H1 (cell line): Measurements from ENCODE around the gene BIRC5. TPM values are rescaled to one million over a fixed set of nuclear protein-coding genes. Genes with fewer than 3 reads are reported as not detected.

Source experiments
- CTCF ChIA-PET: fragments of 300-600 bp; sonication (Branson Sonifier 250); formaldehyde crosslinking; loops from one replicate; lab custom pipeline; 2021; ENCODE audit not compliant: partially characterized antibody; lab: Charles Lee
- POLR2A ChIA-PET: fragments of 300-600 bp; sonication (Branson Sonifier 250); formaldehyde crosslinking; loops from one replicate; lab custom pipeline; 2021; ENCODE audit warnings: inconsistent platforms; ENCODE audit not compliant: partially characterized antibody; lab: Charles Lee
- DNase-seq, 2 experiments: peaks; one replicate each; pipeline versions ENCODE4 v3.0.0 to v3.0.0-alpha.2; 2010 to 2022; ENCODE audit warnings: low spot score in 2 of 2, low read depth in 1 of 2, mixed read lengths in 1 of 2
- FAIRE-seq: peaks from 2 replicates; lab custom pipeline; 2011; peaks lifted over from hg19 to GRCh38; lab: Jason Lieb, UNC
- H2AFZ ChIP-seq: 2 replicates; pipeline ENCODE4 v1.8.1; 2012; ENCODE audit warnings: low read length, inconsistent platforms
- H2AK5ac ChIP-seq: 2 replicates; pipeline ENCODE4 v1.6.1; 2013; ENCODE audit warnings: low read depth, low read length
- H2BK120ac ChIP-seq: replicated peaks from 2 replicates; pipeline ENCODE3; 2013; ENCODE audit warnings: low read depth, low read length, inconsistent platforms
- H2BK12ac ChIP-seq: 2 replicates; pipeline ENCODE4 v1.6.1; 2013; ENCODE audit warnings: low read depth, low read length
- H2BK15ac ChIP-seq: 2 replicates; pipeline ENCODE4 v1.6.1; 2013; ENCODE audit warnings: low read length
- H2BK20ac ChIP-seq: 2 replicates; pipeline ENCODE4 v1.6.1; 2013; ENCODE audit warnings: low read length
- H2BK5ac ChIP-seq: 2 replicates; pipeline ENCODE4 v1.6.1; 2013; ENCODE audit warnings: low read depth, low read length
- H3K14ac ChIP-seq: 2 replicates; pipeline ENCODE4 v1.6.1; 2013; ENCODE audit warnings: inconsistent platforms; ENCODE audit not compliant: insufficient read length
- H3K18ac ChIP-seq: 2 replicates; pipeline ENCODE4 v1.6.1; 2013; ENCODE audit warnings: low read length; ENCODE audit errors: extremely low read depth
- H3K23ac ChIP-seq: 2 replicates; pipeline ENCODE4 v1.6.1; 2013; ENCODE audit warnings: inconsistent platforms; ENCODE audit not compliant: insufficient read length
- H3K23me2 ChIP-seq: 2 replicates; pipeline ENCODE4 v1.6.1; 2013; ENCODE audit warnings: low read depth, low read length
- H3K27ac ChIP-seq: 2 replicates; pipeline ENCODE4 v1.6.1; 2011; ENCODE audit warnings: low read depth, low read length, inconsistent platforms
- H3K27me3 ChIP-seq, 4 experiments: replicated peaks in 1 of 4; 1 replicate in 1 of 4; 2 replicates in 3 of 4; pipeline versions ENCODE4 v1.6.1 to v1.8.1; 2011 to 2013; ENCODE audit warnings: low read length in 3 of 4, mild to moderate bottlenecking in 3 of 4, inconsistent platforms in 2 of 4, mixed read lengths in 2 of 4, moderate library complexity in 1 of 4; ENCODE audit not compliant: control insufficient read depth in 3 of 4, insufficient read depth in 3 of 4; ENCODE audit errors: extremely low read depth in 1 of 4
- H3K36me3 ChIP-seq, 4 experiments: 2 replicates each; pipeline versions ENCODE4 v1.6.1 to v1.8.1; 2011 to 2013; ENCODE audit warnings: mild to moderate bottlenecking in 4 of 4, low read length in 3 of 4, moderate library complexity in 2 of 4, control low read depth in 1 of 4, inconsistent platforms in 1 of 4; ENCODE audit not compliant: insufficient read depth in 4 of 4, control insufficient read depth in 2 of 4
- H3K4ac ChIP-seq: replicated peaks from 2 replicates; pipeline ENCODE3; 2013; ENCODE audit warnings: low read length, low read depth, mixed read lengths, inconsistent platforms; ENCODE audit not compliant: insufficient read length
- H3K4me1 ChIP-seq, 4 experiments: replicated peaks in 1 of 4; 1 replicate in 1 of 4; 2 replicates in 3 of 4; pipeline versions ENCODE4 v1.6.1 to v1.8.1; 2011 to 2013; ENCODE audit warnings: low read length in 3 of 4, inconsistent platforms in 2 of 4, mixed read lengths in 1 of 4; ENCODE audit not compliant: insufficient read depth in 4 of 4, control insufficient read depth in 3 of 4
- H3K4me2 ChIP-seq, 2 experiments: 2 replicates each; pipeline versions ENCODE4 v1.6.1 to v1.8.1; 2011 to 2013; ENCODE audit warnings: low read depth in 2 of 2, low read length in 2 of 2, control low read depth in 1 of 2, inconsistent platforms in 1 of 2, mild to moderate bottlenecking in 1 of 2; ENCODE audit not compliant: insufficient read depth in 1 of 2
- H3K4me3 ChIP-seq, 4 experiments: fragments of 200-600, 300-600 bp in 1 of 4; sonication (generic), shearing (Covaris generic), sonication (Bioruptor Twin) in 1 of 4; 2 replicates each; pipeline versions ENCODE4 v1.5.1 to v1.8.1; 2011 to 2016; ENCODE audit warnings: low read length in 4 of 4, low read depth in 3 of 4, control low read depth in 2 of 4, inconsistent platforms in 2 of 4, mild to moderate bottlenecking in 2 of 4, mixed read lengths in 1 of 4, moderate library complexity in 1 of 4; ENCODE audit not compliant: insufficient read depth in 2 of 4; ENCODE audit errors: extremely low read depth in 1 of 4
- H3K56ac ChIP-seq: replicated peaks from 2 replicates; pipeline ENCODE3; 2013; ENCODE audit warnings: low read depth, mild to moderate bottlenecking, mixed read lengths, low read length, inconsistent platforms; ENCODE audit not compliant: insufficient read length
- H3K79me1 ChIP-seq: 2 replicates; pipeline ENCODE4 v1.6.1; 2013; ENCODE audit warnings: low read depth, low read length, control low read depth
- H3K79me2 ChIP-seq, 2 experiments: 2 replicates each; pipeline versions ENCODE4 v1.6.1 to v1.8.1; 2012 to 2013; ENCODE audit warnings: low read length in 2 of 2, mild to moderate bottlenecking in 2 of 2, inconsistent platforms in 1 of 2; ENCODE audit not compliant: insufficient read depth in 2 of 2, control insufficient read depth in 1 of 2
- H3K9ac ChIP-seq, 4 experiments: replicated peaks in 1 of 4; 1 replicate in 1 of 4; 2 replicates in 3 of 4; pipeline versions ENCODE4 v1.6.1 to v1.8.1; 2011 to 2013; ENCODE audit warnings: low read depth in 3 of 4, low read length in 3 of 4, control low read depth in 2 of 4, mild to moderate bottlenecking in 2 of 4, moderate library complexity in 2 of 4, inconsistent platforms in 1 of 4; ENCODE audit errors: extremely low read depth in 1 of 4
- H3K9me3 ChIP-seq, 2 experiments: 2 replicates each; pipeline versions ENCODE4 v1.6.1 to v1.8.1; 2012 to 2013; ENCODE audit warnings: mild to moderate bottlenecking in 2 of 2, moderate library complexity in 2 of 2, control low read depth in 1 of 2, inconsistent platforms in 1 of 2, low read depth in 1 of 2, low read length in 1 of 2, mixed read lengths in 1 of 2; ENCODE audit not compliant: insufficient read depth in 2 of 2
- H4K20me1 ChIP-seq, 2 experiments: replicated peaks in 1 of 2; 2 replicates each; pipeline versions ENCODE3 to v1.8.1; 2011 to 2013; ENCODE audit warnings: inconsistent platforms in 2 of 2, low read length in 2 of 2, mild to moderate bottlenecking in 1 of 2; ENCODE audit not compliant: insufficient read depth in 2 of 2, control insufficient read depth in 1 of 2
- H4K5ac ChIP-seq: 2 replicates; pipeline ENCODE4 v1.6.1; 2013; ENCODE audit warnings: low read length, low read depth, mixed read lengths, inconsistent platforms; ENCODE audit not compliant: insufficient read length
- H4K8ac ChIP-seq: 2 replicates; pipeline ENCODE4 v1.8.0; 2013; ENCODE audit warnings: mild to moderate bottlenecking, moderate library complexity, low read length, inconsistent platforms; ENCODE audit not compliant: insufficient read depth; ENCODE audit errors: extremely low read depth
- H4K91ac ChIP-seq: replicated peaks from 2 replicates; pipeline ENCODE3; 2013; ENCODE audit warnings: low read length, mixed read lengths, inconsistent platforms; ENCODE audit not compliant: insufficient read length
- ATF3 ChIP-seq: IDR thresholded peaks from 2 replicates; pipeline ENCODE4 v1.6.1; 2011; ENCODE audit warnings: low read depth, mild to moderate bottlenecking, low read length; ENCODE audit not compliant: insufficient read depth
- BCL11A ChIP-seq, 2 experiments: IDR thresholded peaks; one replicate each; pipeline ENCODE4 v1.6.1; 2011; ENCODE audit warnings: low read depth in 2 of 2, low read length in 2 of 2, mild to moderate bottlenecking in 2 of 2
- CHD2 ChIP-seq: IDR thresholded peaks from 2 replicates; pipeline ENCODE4 v1.6.1; 2012; ENCODE audit warnings: low read length, improper control_type of control experiment
- E2F6 ChIP-seq: IDR thresholded peaks from 2 replicates; pipeline ENCODE4 v1.6.1; 2012; ENCODE audit warnings: inconsistent platforms
- GTF2F1 ChIP-seq: IDR thresholded peaks from 2 replicates; pipeline ENCODE4 v1.6.1; 2012; ENCODE audit warnings: low read depth, low read length, improper control_type of control experiment, borderline replicate concordance
- MAX ChIP-seq: IDR thresholded peaks from 2 replicates; pipeline ENCODE4 v1.6.1; 2012; ENCODE audit warnings: inconsistent platforms
- RBBP5 ChIP-seq: IDR thresholded peaks from 2 replicates; pipeline ENCODE4 v1.7.1; 2012; ENCODE audit warnings: low read depth, mild to moderate bottlenecking, inconsistent platforms, low read length, moderate library complexity, borderline replicate concordance
- SIX5 ChIP-seq: IDR thresholded peaks from 2 replicates; pipeline ENCODE4 v1.6.1; 2011; ENCODE audit warnings: mild to moderate bottlenecking, low read depth, low read length
- SP1 ChIP-seq: IDR thresholded peaks from 2 replicates; pipeline ENCODE4 v1.6.1; 2011; ENCODE audit warnings: low read depth, low read length
- SP4 ChIP-seq: IDR thresholded peaks from 2 replicates; pipeline ENCODE4 v1.6.1; 2012; ENCODE audit warnings: low read length, inconsistent platforms
- SRF ChIP-seq: IDR thresholded peaks from 2 replicates; pipeline ENCODE4 v1.6.1; 2011; ENCODE audit warnings: mild to moderate bottlenecking, low read depth, low read length, moderate library complexity
- WGBS, 2 experiments: shearing (Covaris generic) in 1 of 2; methylation state at CpG; one replicate each; pipeline versions ENCODE4 v1.1.6 to v1.1.7; 2013 to 2015; ENCODE audit warnings: low lambda C conversion rate in 2 of 2, mixed read lengths in 2 of 2, inconsistent platforms in 1 of 2, low coverage in 1 of 2, missing lambda C conversion rate in 1 of 2; ENCODE audit not compliant: insufficient replicate concordance in 2 of 2, insufficient coverage in 1 of 2, insufficient read length in 1 of 2; ENCODE audit errors: extremely low coverage in 1 of 2, missing lambda C conversion rate in 1 of 2; 5-methylcytosine and 5-hydroxymethylcytosine counted together
- polyA plus RNA-seq, 7 experiments: library from polyadenylated mRNA; depleted of rRNA in 3 of 7; stranded (reverse) in 5 of 7; unstranded in 2 of 7; fragments of >200 nt in 5 of 7; fragments of 200-250 nt in 2 of 7; gene quantifications; 1 replicate in 5 of 7; 2 replicates in 1 of 7; 4 replicates in 1 of 7; pipeline versions ENCODE4 v1.2.1 to v1.2.3, GENCODE V29; 2011 to 2013; ENCODE audit warnings: missing spikeins in 2 of 7, mixed read lengths in 2 of 7
- total RNA-seq: library from RNA; stranded (reverse); fragmentation: NEBNext Ultra II Directional; extraction: Animal tissue kit (Norgen Biotek cat#: 25700); gene quantifications from 2 replicates; pipeline ENCODE4 v1.2.1, GENCODE V29; 2021

The BIRC5 gene
- total and polyA plus RNA-seq, 2 of the 8 experiments (the other 6 are each of a cell fraction or from before 2014, with no cell fraction given), result 42.2 to 108 TPM

- H3K36me3 ChIP-seq, result no peaks in the 10 kb centered on the region
- no peaks in the 10 kb centered on the region for H3K79me1 ChIP-seq
- H3K27ac ChIP-seq, result no peak overlapping the region
- no peak overlapping the region for H3K23ac ChIP-seq
- WGBS, 2 experiments, result 57% methylated on average over 8 of the region's 8 CpGs; no CpG with 5 or more reads in 1 of the 2 experiments
- H2BK5ac ChIP-seq, result peak overlapping the region; percentile 92; the same call in 1 of the 2 replicates
- H2AFZ ChIP-seq, result no peak overlapping the region
- peak overlapping the region; percentile 80; the same call in 1 of the 2 replicates for H2BK20ac ChIP-seq
- H3K14ac ChIP-seq, result no peak overlapping the region
- H3K4me3 ChIP-seq, result peak overlapping the region in 1 of 4 experiments; percentile 42; a peak in 1 of 8 replicates
- no peaks in the 10 kb centered on the region; a peak in 1 of 4 replicates for H3K9me3 ChIP-seq
- peak overlapping the region; percentile 93 for H3K18ac ChIP-seq
- peak overlapping the region; percentile 82 for H2BK120ac ChIP-seq
- no peaks in the 10 kb centered on the region for H3K79me2 ChIP-seq
- no peak overlapping the region for H3K56ac ChIP-seq
- H3K4me2 ChIP-seq, result peak overlapping the region; percentile 55 to 60
- ChIA-PET POLR2A (interaction anchor here (1.0 to 2.6 kb wide), 7 partner anchors 9 to 99 kb away, joined by 3 to 23 read pairs (median 6); no protein-coding TSS in a partner anchor), CTCF (interaction anchor here (0.6 to 7.8 kb wide), 10 partner anchors 13 to 151 kb away, joined by 3 to 50 read pairs (median 6); no protein-coding TSS in a partner anchor)
- H4K8ac ChIP-seq, result peak overlapping the region; percentile 7
- FAIRE-seq (no peak), DNase-seq (peak in 1 of 2 experiments; percentile 53)
- no peak overlapping the region for H3K9ac ChIP-seq
- H2BK15ac ChIP-seq, result no peak overlapping the region
- H3K23me2 ChIP-seq, result no peaks in the 10 kb centered on the region; the same call in 1 of the 2 replicates
- peak overlapping the region; percentile 99; the same call in 1 of the 2 replicates for H2BK12ac ChIP-seq
- H3K27me3 ChIP-seq, result peaks cover 0 to 2% (median 0%) of the 10 kb centered on the region in 4 experiments; a peak in 4 of 7 replicates
- no peaks in the 10 kb centered on the region for H4K20me1 ChIP-seq
- peak overlapping the region; percentile 63 for H4K5ac ChIP-seq
- H3K4me1 ChIP-seq, result peaks cover 16 to 59% (median 46%) of the 10 kb centered on the region in 4 experiments
- no peak overlapping the region for H3K4ac ChIP-seq
- TF ChIP-seq CHD2 (no peak), SRF (no peak), SIX5 (no peak), SP1 (no peak), BCL11A (IDR thresholded peaks at IDR 0.05; ENCODE audit: low read depth in 2 of 2, low read length in 2 of 2) (no peak), E2F6 (no peak), GTF2F1 (no peak), RBBP5 (no peak), MAX (no peak), ATF3 (no peak), SP4 (no peak)
- H2AK5ac ChIP-seq, result no peak overlapping the region
- H4K91ac ChIP-seq, result peak overlapping the region; percentile 86
Measured at GRCh38 chr17:78269955-78270381, 55.9 kb downstream of the BIRC5 start.
